HL-60/S4 (cell line): ENCODE data around the gene ADAT1.

Experiments
- in situ Hi-C: fragments of 300-500 bp; cut with MboI; formaldehyde crosslinking; loops from 2 replicates; pipeline ENCODE4 v1.14.3; 2022; ENCODE audit warnings: low sequenced_read_pairs

The ADAT1 gene

GRCh38 chr16:75622761-75623605 is at the start of gene ADAT1:
TSS of gene ADAT1 (minus strand) at chr16:75623281. CDS start at chr16:75620799, 2,482 bp downstream.
- in situ Hi-C loops = no loop called here

- in situ Hi-C loops = no loop called here
Observed at GRCh38 chr16:75667503-75667902, 44.4 kb upstream of the ADAT1 start.

GRCh38 chr16:75660726-75661302 is 37.7 kb upstream of the ADAT1 start:
- in situ Hi-C loops = no loop called here

GRCh38 chr16:75660321-75660720 is 37.2 kb upstream of the ADAT1 start:
- in situ Hi-C loops = no loop called here

- in situ Hi-C loops = no loop called here
Observed at GRCh38 chr16:75658175-75658574, 35.1 kb upstream of the ADAT1 start.

GRCh38 chr16:75653922-75654321 is 30.8 kb upstream of the ADAT1 start:
- in situ Hi-C loops = no loop called here

- in situ Hi-C loops = loop anchor here (25.0 kb wide), 1 partner anchor 986 kb away; the partner anchor contains the start of gene RFWD3
Observed at GRCh38 chr16:75648265-75649076, 25.4 kb upstream of the ADAT1 start.

- in situ Hi-C loops = loop anchor here (25.0 kb wide), 1 partner anchor 985 kb away; the partner anchor contains the start of gene RFWD3
Observed at GRCh38 chr16:75647492-75648264, 24.6 kb upstream of the ADAT1 start, which contains the start of the genes KARS1 and TERF2IP. TSS of gene KARS1 (minus strand) at chr16:75647665. CDS start at chr16:75647639, 26 bp downstream. TSS of gene TERF2IP (plus strand) at chr16:75647773. CDS start at chr16:75647883, 110 bp downstream.

GRCh38 chr16:75647112-75647491 is 24.0 kb upstream of the ADAT1 start:
- in situ Hi-C loops = loop anchor here (25.0 kb wide), 1 partner anchor 985 kb away; the partner anchor contains the start of gene RFWD3

- in situ Hi-C loops = loop anchor here (25.0 kb wide), 1 partner anchor 982 kb away; the partner anchor contains the start of gene RFWD3
Observed at GRCh38 chr16:75644240-75645012, 21.3 kb upstream of the ADAT1 start.

GRCh38 chr16:75640598-75640997 is 17.5 kb upstream of the ADAT1 start:
- in situ Hi-C loops = loop anchor here (25.0 kb wide), 1 partner anchor 978 kb away; the partner anchor contains the start of gene RFWD3

- in situ Hi-C loops = loop anchor here (25.0 kb wide), 1 partner anchor 973 kb away; the partner anchor contains the start of gene RFWD3
Observed at GRCh38 chr16:75635036-75635435, 12.0 kb upstream of the ADAT1 start.

- in situ Hi-C loops = loop anchor here (25.0 kb wide), 1 partner anchor 971 kb away; the partner anchor contains the start of gene RFWD3
Observed at GRCh38 chr16:75632857-75633256, 9.8 kb upstream of the ADAT1 start.

- in situ Hi-C loops = loop anchor here (25.0 kb wide), 1 partner anchor 968 kb away; the partner anchor contains the start of gene RFWD3
Observed at GRCh38 chr16:75630052-75630451, 7.0 kb upstream of the ADAT1 start.

- in situ Hi-C loops = loop anchor here (25.0 kb wide), 1 partner anchor 967 kb away; the partner anchor contains the start of gene RFWD3
Observed at GRCh38 chr16:75629132-75629531, 6.1 kb upstream of the ADAT1 start.

GRCh38 chr16:75628351-75628750 is 5.3 kb upstream of the ADAT1 start:
- in situ Hi-C loops = loop anchor here (25.0 kb wide), 1 partner anchor 966 kb away; the partner anchor contains the start of gene RFWD3

- in situ Hi-C loops = loop anchor here (25.0 kb wide), 1 partner anchor 966 kb away; the partner anchor contains the start of gene RFWD3
Observed at GRCh38 chr16:75627851-75628250, 4.8 kb upstream of the ADAT1 start.

- in situ Hi-C loops = loop anchor here (25.0 kb wide), 1 partner anchor 965 kb away; the partner anchor contains the start of gene RFWD3
Observed at GRCh38 chr16:75626806-75627205, 3.7 kb upstream of the ADAT1 start.

GRCh38 chr16:75624921-75625334 is 1.8 kb upstream of the ADAT1 start:
- in situ Hi-C loops = loop anchor here (25.0 kb wide), 1 partner anchor 963 kb away; the partner anchor contains the start of gene RFWD3
